ENCODE data around the gene TMPRSS9. TPM values are rescaled to one million over a fixed set of nuclear protein-coding genes. Genes with fewer than 3 reads are reported as not detected.

The TMPRSS9 gene
- total RNA-seq, 1 experiment from 2014 or later: 0.66 TPM

- BruUV-seq (replicated peaks): no TSS peak
- intact Hi-C loops (cut with micrococcal nuclease; ENCODE audit: unreplicated experiment): no loop called here
- Mint-ChIP-seq H3K4me3 (ENCODE audit: unreplicated experiment) (no peak overlapping the region), H3K36me3 (ENCODE audit: insufficient read depth, unreplicated experiment) (peaks cover 21% of the 10 kb centered on the region), H3K27me3 (ENCODE audit: insufficient read depth, unreplicated experiment) (no peaks in the 10 kb centered on the region), H3K9me3 (ENCODE audit: unreplicated experiment) (no peaks in the 10 kb centered on the region), H3K4me1 (ENCODE audit: low read depth, unreplicated experiment) (peaks cover 8% of the 10 kb centered on the region), H3K27ac (ENCODE audit: unreplicated experiment) (peak overlapping the region; percentile 66)
- Histone ChIP-seq H3K4me3 (ENCODE audit: low read depth, low read length) (no peak overlapping the region), H3K9me3 (no peaks in the 10 kb centered on the region), H3K4me1 (peaks cover 24% of the 10 kb centered on the region), H3K27me3 (replicated peaks; ENCODE audit: control insufficient read depth, insufficient read depth, low read length) (no peaks in the 10 kb centered on the region), H3K36me3 (ENCODE audit: control insufficient read depth, insufficient read depth, low read length) (peaks cover 1% of the 10 kb centered on the region)
- TF ChIP-seq CTCF (IDR thresholded peaks at IDR 0.05; ENCODE audit: insufficient read depth in 1 of 2, low read depth in 1 of 2, low read length in 1 of 2, severe bottlenecking in 1 of 2, unreplicated experiment in 1 of 2): no peak
- DNase-seq: no peak
- POLR2A ChIA-PET: no interaction called here
- CTCF ChIA-PET: no interaction called here
Measured at GRCh38 chr19:2342656-2343288, 17.3 kb upstream of the TMPRSS9 start.

DNA sequence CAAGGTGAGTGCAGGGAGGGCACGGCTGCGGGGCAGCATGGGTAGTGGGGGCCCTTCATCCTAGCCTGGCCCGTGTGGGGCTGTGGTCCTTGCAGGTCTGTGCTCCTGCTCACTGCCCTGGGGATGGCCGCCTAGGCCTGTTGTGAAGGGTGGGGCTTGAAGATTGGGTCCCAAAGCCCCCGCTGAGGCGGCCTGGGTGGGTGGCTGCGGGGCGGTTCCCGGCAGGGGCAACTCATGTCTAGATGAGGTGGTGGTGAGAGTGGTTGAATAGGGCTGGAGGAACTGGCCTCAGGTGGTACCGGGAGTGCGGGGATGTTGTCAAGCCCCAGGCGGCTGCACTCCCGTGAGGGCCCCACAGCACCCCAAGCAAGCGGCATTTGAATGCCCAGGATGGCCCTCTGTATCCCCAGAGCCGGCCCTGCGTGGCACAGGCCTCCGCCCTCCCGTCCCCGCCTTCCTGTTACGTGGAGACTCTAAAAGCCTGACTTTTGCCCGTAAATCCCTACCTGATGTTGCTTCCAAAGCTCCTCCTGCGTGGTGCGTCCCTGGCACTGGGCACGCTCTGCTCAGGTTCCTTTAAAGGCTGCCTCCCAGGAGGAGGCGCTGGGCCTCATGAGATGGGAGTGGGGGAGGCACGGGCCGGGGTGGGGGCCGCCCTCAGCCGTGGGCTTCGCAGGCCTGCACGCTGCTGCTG is 16.6 kb upstream of the TMPRSS9 start:
- Mint-ChIP-seq H3K27ac (ENCODE audit: unreplicated experiment) (peak overlapping the region; percentile 66), H3K4me1 (ENCODE audit: low read depth, unreplicated experiment) (peaks cover 8% of the 10 kb centered on the region), H3K27me3 (ENCODE audit: insufficient read depth, unreplicated experiment) (no peaks in the 10 kb centered on the region), H3K9me3 (ENCODE audit: unreplicated experiment) (no peaks in the 10 kb centered on the region), H3K4me3 (ENCODE audit: unreplicated experiment) (peak overlapping the region; percentile 24), H3K36me3 (ENCODE audit: insufficient read depth, unreplicated experiment) (peaks cover 21% of the 10 kb centered on the region)
- TF ChIP-seq CTCF (IDR thresholded peaks at IDR 0.05; ENCODE audit: insufficient read depth in 1 of 2, low read depth in 1 of 2, low read length in 1 of 2, severe bottlenecking in 1 of 2, unreplicated experiment in 1 of 2): no peak
- Histone ChIP-seq H3K27me3 (replicated peaks; ENCODE audit: control insufficient read depth, insufficient read depth, low read length) (no peaks in the 10 kb centered on the region), H3K9me3 (no peaks in the 10 kb centered on the region), H3K36me3 (ENCODE audit: control insufficient read depth, insufficient read depth, low read length) (peaks cover 1% of the 10 kb centered on the region), H3K4me1 (peaks cover 24% of the 10 kb centered on the region), H3K4me3 (ENCODE audit: low read depth, low read length) (no peak overlapping the region)
- POLR2A ChIA-PET: no interaction called here
- peak in 1 of 2 experiments; percentile 26 for DNase-seq
- CTCF ChIA-PET: no interaction called here
- intact Hi-C loops (cut with micrococcal nuclease; ENCODE audit: unreplicated experiment): no loop called here
- no TSS peak for BruUV-seq (replicated peaks)

DNA sequence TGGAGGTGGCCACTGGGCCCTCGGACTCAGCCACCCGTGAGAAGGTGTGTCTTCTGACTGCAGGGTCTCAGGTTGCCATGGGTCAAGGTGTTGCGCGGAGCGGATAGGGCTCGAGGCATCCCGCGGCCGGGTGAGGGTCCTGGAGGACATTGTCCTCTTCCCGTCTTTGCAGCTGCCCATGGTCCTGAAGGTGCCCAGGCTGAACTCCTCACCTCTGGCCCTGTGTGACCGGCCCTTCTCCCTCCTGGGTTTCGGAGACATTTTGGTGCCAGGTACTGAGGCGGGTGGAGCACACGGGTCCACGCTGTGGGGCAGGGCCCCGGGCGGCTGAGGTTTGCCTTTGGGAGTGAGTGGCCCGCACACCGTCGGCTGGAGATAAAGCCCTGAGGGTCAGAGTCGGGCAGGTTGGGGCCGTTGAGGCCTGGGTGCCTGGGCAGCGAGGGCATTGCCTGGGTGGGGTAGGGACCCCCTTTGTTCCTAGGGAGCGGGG is 15.6 kb upstream of the TMPRSS9 start:
- Histone ChIP-seq H3K27me3 (replicated peaks; ENCODE audit: control insufficient read depth, insufficient read depth, low read length) (no peaks in the 10 kb centered on the region), H3K36me3 (ENCODE audit: control insufficient read depth, insufficient read depth, low read length) (peaks cover 1% of the 10 kb centered on the region), H3K4me3 (ENCODE audit: low read depth, low read length) (no peak overlapping the region), H3K9me3 (no peaks in the 10 kb centered on the region), H3K4me1 (peaks cover 24% of the 10 kb centered on the region)
- Mint-ChIP-seq H3K4me3 (ENCODE audit: unreplicated experiment) (no peak overlapping the region), H3K27me3 (ENCODE audit: insufficient read depth, unreplicated experiment) (no peaks in the 10 kb centered on the region), H3K4me1 (ENCODE audit: low read depth, unreplicated experiment) (peaks cover 8% of the 10 kb centered on the region), H3K9me3 (ENCODE audit: unreplicated experiment) (no peaks in the 10 kb centered on the region), H3K36me3 (ENCODE audit: insufficient read depth, unreplicated experiment) (peaks cover 21% of the 10 kb centered on the region), H3K27ac (ENCODE audit: unreplicated experiment) (no peak overlapping the region)
- TF ChIP-seq CTCF (IDR thresholded peaks at IDR 0.05; ENCODE audit: insufficient read depth in 1 of 2, low read depth in 1 of 2, low read length in 1 of 2, severe bottlenecking in 1 of 2, unreplicated experiment in 1 of 2): no peak
- no peak for DNase-seq
- ChIA-PET CTCF (no interaction called here), POLR2A (no interaction called here)
- no TSS peak for BruUV-seq (replicated peaks)
- intact Hi-C loops (cut with micrococcal nuclease; ENCODE audit: unreplicated experiment): no loop called here

Data from Caco-2 (cell line).